ENCODE measurements around the gene CCDC85C.

GRCh38 chr14:99510556-99511139, 93.4 kb downstream of the CCDC85C start:
- TF ChIP-seq CTCF (IDR thresholded peaks at IDR 0.05; ENCODE audit: insufficient read depth, low read depth, low read length), result no peak
- no peak for TF ChIP-seq EZH2 (IDR thresholded peaks at IDR 0.05; ENCODE audit: insufficient read depth, low read length)
